B cell (primary cell): Measurements from ENCODE around the gene TRIP13. TPM values are rescaled to one million over a fixed set of nuclear protein-coding genes. Genes with fewer than 3 reads are reported as not detected.

Source experiments
- ATAC-seq: fragments of 200-7000 bp; cut with Tn5 transposase; one replicate; pipeline ENCODE4 v1.10.0; 2021; ENCODE audit warnings: low read depth, mild to moderate bottlenecking, moderate number of reproducible peaks, moderate library complexity
- CTCF ChIA-PET: fragments of 350-600 bp; sonication (Branson Sonifier 250); formaldehyde crosslinking; loops from one replicate; lab custom pipeline; 2021; ENCODE audit warnings: antibody characterized with exemption, inconsistent platforms; lab: Charles Lee
- POLR2A ChIA-PET: fragments of 350-600 bp; sonication (Branson Sonifier 250); formaldehyde crosslinking; loops from one replicate; lab custom pipeline; 2021; ENCODE audit warnings: antibody characterized with exemption; lab: Charles Lee
- DNase-seq: peaks from one replicate; pipeline ENCODE4 v3.0.0; 2013
- H2AFZ ChIP-seq: 2 replicates; pipeline ENCODE4 v1.6.1; 2012; ENCODE audit warnings: mild to moderate bottlenecking, low read depth, low read length; ENCODE audit not compliant: insufficient read depth, poor library complexity, severe bottlenecking
- H3K27ac ChIP-seq, 2 donors: 1 replicate in 1 of 2; 2 replicates in 1 of 2; pipeline ENCODE4 v1.5.1; 2012 to 2013; ENCODE audit warnings: low read length in 2 of 2, mild to moderate bottlenecking in 2 of 2, moderate library complexity in 1 of 2
- H3K27me3 ChIP-seq, 4 experiments: fragments of 200-600 bp in 1 of 4; sonication (generic) in 1 of 4; replicated peaks in 1 of 4; 1 replicate in 2 of 4; 2 replicates in 2 of 4; pipeline versions ENCODE4 v1.6.1 to v1.7.0; 2013 to 2016; ENCODE audit warnings: low read length in 3 of 4, mild to moderate bottlenecking in 2 of 4, mixed read lengths in 1 of 4, moderate library complexity in 1 of 4; ENCODE audit not compliant: insufficient read depth in 4 of 4, control insufficient read depth in 3 of 4; ENCODE audit errors: control extremely low read depth in 1 of 4
- H3K36me3 ChIP-seq, 2 experiments: replicated peaks in 1 of 2; 1 replicate in 1 of 2; 2 replicates in 1 of 2; pipeline versions ENCODE4 v1.6.1 to v1.7.1; 2013; ENCODE audit warnings: low read length in 1 of 2; ENCODE audit not compliant: insufficient read depth in 2 of 2, control insufficient read depth in 1 of 2; ENCODE audit errors: control extremely low read depth in 1 of 2, extremely low read depth in 1 of 2
- H3K4me1 ChIP-seq, 2 donors: fragments of 200-600 bp in 1 of 2; sonication (generic) in 1 of 2; 1 replicate in 1 of 2; 2 replicates in 1 of 2; pipeline versions ENCODE4 v1.5.1 to v1.6.1; 2013 to 2017; ENCODE audit warnings: low read length in 2 of 2; ENCODE audit not compliant: control insufficient read depth in 2 of 2, insufficient read depth in 2 of 2
- H3K4me2 ChIP-seq: replicated peaks from 2 replicates; pipeline ENCODE3; 2012; ENCODE audit warnings: mild to moderate bottlenecking, low read depth, low read length; ENCODE audit not compliant: poor library complexity, severe bottlenecking
- H3K4me3 ChIP-seq, 5 experiments: fragments of 200-600 bp in 1 of 5; sonication (generic) in 1 of 5; 1 replicate in 3 of 5; 2 replicates in 2 of 5; pipeline versions ENCODE4 v1.5.1 to v1.7.0; 2011 to 2016; ENCODE audit warnings: low read length in 4 of 5, mild to moderate bottlenecking in 4 of 5, low read depth in 2 of 5, control low read depth in 1 of 5, moderate library complexity in 1 of 5; ENCODE audit not compliant: insufficient read depth in 1 of 5; ENCODE audit errors: control extremely low read depth in 1 of 5, extremely low read depth in 1 of 5
- H3K79me2 ChIP-seq: fragments of 200-600 bp; sonication (generic); one replicate; pipeline ENCODE4 v1.6.0; 2016; ENCODE audit warnings: low read length; ENCODE audit not compliant: control insufficient read depth, insufficient read depth
- H3K9ac ChIP-seq: fragments of 200-600 bp; sonication (generic); 2 replicates; pipeline ENCODE4 v1.6.1; 2017; ENCODE audit warnings: mild to moderate bottlenecking, low read length, moderate library complexity
- H3K9me3 ChIP-seq, 3 donors: one replicate each; pipeline versions ENCODE4 v1.6.1 to v1.7.1; 2013; ENCODE audit warnings: low read length in 2 of 3; ENCODE audit not compliant: control insufficient read depth in 2 of 3, insufficient read depth in 1 of 3; ENCODE audit errors: control extremely low read depth in 1 of 3
- H4K20me1 ChIP-seq: 2 replicates; pipeline ENCODE4 v1.6.0; 2012; ENCODE audit warnings: mild to moderate bottlenecking, low read length; ENCODE audit not compliant: insufficient read depth, control insufficient read depth, poor library complexity, severe bottlenecking
- H3K27ac Mint-ChIP-seq: one replicate; pipeline ENCODE4 v1.8.0; 2021; ENCODE audit warnings: mixed read lengths
- H3K27me3 Mint-ChIP-seq: one replicate; pipeline ENCODE4 v1.8.0; 2021; ENCODE audit warnings: mixed read lengths
- H3K4me1 Mint-ChIP-seq: one replicate; pipeline ENCODE4 v1.8.0; 2021; ENCODE audit warnings: mixed read lengths
- H3K4me3 Mint-ChIP-seq: one replicate; pipeline ENCODE4 v1.8.0; 2021; ENCODE audit warnings: mixed read lengths
- H3K9me3 Mint-ChIP-seq: one replicate; pipeline ENCODE4 v1.8.0; 2022; ENCODE audit warnings: mixed read lengths; ENCODE audit not compliant: insufficient read depth
- EZH2 ChIP-seq: IDR thresholded peaks from 2 replicates; pipeline ENCODE4 v1.6.1; 2012; ENCODE audit warnings: borderline replicate concordance, low read depth, mild to moderate bottlenecking, moderate library complexity, low read length; ENCODE audit not compliant: insufficient read depth, poor library complexity, severe bottlenecking
- whole genome bisulfite sequencing: methylation state at CpG from one replicate; pipeline ENCODE4 v1.1.5; 2013; ENCODE audit warnings: missing lambda C conversion rate; ENCODE audit not compliant: insufficient coverage; 5-methylcytosine and 5-hydroxymethylcytosine counted together
- intact Hi-C: fragments of 100-400 bp; cut with micrococcal nuclease; formaldehyde crosslinking; loops from one replicate; pipeline ENCODE4 v1.10.0; 2022
- polyA plus RNA-seq: library from polyadenylated mRNA; depleted of rRNA; stranded (reverse); fragments of >200 nt; gene quantifications from 2 replicates; pipeline ENCODE4 v1.2.3, GENCODE V29; 2012
- total RNA-seq, 2 donors: library from RNA; stranded (reverse); fragments of 120-200 nt in 1 of 2; gene quantifications; 1 replicate in 1 of 2; 2 replicates in 1 of 2; pipeline versions ENCODE4 v1.2.3 to v1.2.4, GENCODE V29; 2013 to 2022
- TF ChIP-seq, protein P1 (sequence below): fragments of 200-600 bp; IDR thresholded peaks from one replicate; pipeline ENCODE4 v1.8.0; 2022; ENCODE audit warnings: antibody characterized with exemption, mild to moderate bottlenecking

Gene TRIP13
- total and polyA plus RNA-seq, 2 donors (not counting 1 experiment from before 2014, with no cell fraction given), result 0.63 to 1.1 TPM

- H3K9me3 Mint-ChIP-seq, result no peaks in the 10 kb centered on the region
Observed at GRCh38 chr5:883475-884181, 9.1 kb upstream of the TRIP13 start.

More at GRCh38 chr5:883475-884181, 9.1 kb upstream of the TRIP13 start:
- Mint-ChIP-seq H3K4me3 (no peak overlapping the region), H3K4me1 (peaks cover 5% of the 10 kb centered on the region), H3K27ac (no peak overlapping the region), H3K27me3 (no peaks in the 10 kb centered on the region)
- DNase-seq, result no peak
- intact Hi-C loops, result no loop called here
- Histone ChIP-seq H3K27me3 (no peaks in the 10 kb centered on the region), H3K4me2 (no peak overlapping the region), H3K4me3 (no peak overlapping the region), H3K27ac (no peak overlapping the region), H3K79me2 (peaks cover 31% of the 10 kb centered on the region), H3K9ac (no peak overlapping the region), H2AFZ (no peak overlapping the region), H3K4me1 (no peaks in the 10 kb centered on the region), H3K9me3 (peaks cover 0 to 9% (median 0%) of the 10 kb centered on the region in 3 donors), H4K20me1 (peaks cover 46% of the 10 kb centered on the region), H3K36me3 (peaks cover 3 to 78% of the 10 kb centered on the region in 2 experiments)
- POLR2A ChIA-PET, result no interaction called here
- CTCF ChIA-PET, result no interaction called here
- WGBS, result 95% methylated on average over 28 of the region's 29 CpGs
- no peak for ATAC-seq
- TF ChIP-seq EZH2, result no peak
- TF ChIP-seq, protein P1, sequence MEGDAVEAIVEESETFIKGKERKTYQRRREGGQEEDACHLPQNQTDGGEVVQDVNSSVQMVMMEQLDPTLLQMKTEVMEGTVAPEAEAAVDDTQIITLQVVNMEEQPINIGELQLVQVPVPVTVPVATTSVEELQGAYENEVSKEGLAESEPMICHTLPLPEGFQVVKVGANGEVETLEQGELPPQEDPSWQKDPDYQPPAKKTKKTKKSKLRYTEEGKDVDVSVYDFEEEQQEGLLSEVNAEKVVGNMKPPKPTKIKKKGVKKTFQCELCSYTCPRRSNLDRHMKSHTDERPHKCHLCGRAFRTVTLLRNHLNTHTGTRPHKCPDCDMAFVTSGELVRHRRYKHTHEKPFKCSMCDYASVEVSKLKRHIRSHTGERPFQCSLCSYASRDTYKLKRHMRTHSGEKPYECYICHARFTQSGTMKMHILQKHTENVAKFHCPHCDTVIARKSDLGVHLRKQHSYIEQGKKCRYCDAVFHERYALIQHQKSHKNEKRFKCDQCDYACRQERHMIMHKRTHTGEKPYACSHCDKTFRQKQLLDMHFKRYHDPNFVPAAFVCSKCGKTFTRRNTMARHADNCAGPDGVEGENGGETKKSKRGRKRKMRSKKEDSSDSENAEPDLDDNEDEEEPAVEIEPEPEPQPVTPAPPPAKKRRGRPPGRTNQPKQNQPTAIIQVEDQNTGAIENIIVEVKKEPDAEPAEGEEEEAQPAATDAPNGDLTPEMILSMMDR, result no peak
